Measurements from ENCODE around the gene BIN1. TPM values are rescaled to one million over a fixed set of nuclear protein-coding genes. Genes with fewer than 3 reads are reported as not detected.

Gene BIN1
- polyA plus RNA-seq, 1 donor (not counting 4 experiments of a cell fraction or from before 2014, with no cell fraction given), result 5.4 TPM

GRCh38 chr2:127078666-127079270, 28.2 kb downstream of the BIN1 start:
- Histone ChIP-seq H4K20me1 (ENCODE audit: control insufficient read depth, extremely low read depth, insufficient read depth, low read length) (no peaks in the 10 kb centered on the region), H3K9me3 (ENCODE audit: control insufficient read depth, low read depth, low read length) (no peaks in the 10 kb centered on the region), H3K9ac (ENCODE audit: control insufficient read depth, extremely low read depth, insufficient read depth, low read length) (no peak overlapping the region), H3K36me3 (ENCODE audit: control insufficient read depth in 2 of 2, extremely low read depth in 1 of 2, insufficient read depth in 2 of 2, low read length in 2 of 2) (no peaks in the 10 kb centered on the region), H3K4me2 (ENCODE audit: control insufficient read depth, extremely low read depth, insufficient read depth, low read depth, low read length) (no peak overlapping the region), H3K4me3 (ENCODE audit: control insufficient read depth in 2 of 3, extremely low read depth in 1 of 3, insufficient read depth in 2 of 3, low read depth in 1 of 3, low read length in 3 of 3) (no peak overlapping the region), H3K27ac (ENCODE audit: control insufficient read depth, insufficient read depth, low read length) (no peak overlapping the region), H3K79me2 (ENCODE audit: control insufficient read depth, insufficient read depth, low read length) (no peaks in the 10 kb centered on the region), H3K27me3 (ENCODE audit: control insufficient read depth, extremely low read depth, insufficient read depth, low read length) (no peaks in the 10 kb centered on the region), H3K4me1 (ENCODE audit: control insufficient read depth, extremely low read depth, insufficient read depth, low read length) (peaks cover 5% of the 10 kb centered on the region), H3K9me1 (ENCODE audit: control insufficient read depth, extremely low read depth, insufficient read depth, low read length) (no peaks in the 10 kb centered on the region), H2AFZ (ENCODE audit: control insufficient read depth, low read length) (no peak overlapping the region)
- FAIRE-seq, result no peak
- no peak for DNase-seq (ENCODE audit: low read depth, low spot score)
- TF ChIP-seq EZH2 (IDR thresholded peaks at IDR 0.05; ENCODE audit: low read length) (no peak), CTCF (optimal IDR thresholded peaks at IDR 0.05 in 1 of 3, IDR thresholded peaks at IDR 0.05 in 1 of 3, conservative IDR thresholded peaks at IDR 0.05 in 1 of 3; ENCODE audit: extremely low read depth in 1 of 3, insufficient read depth in 2 of 3, low read length in 3 of 3) (no peak)
- dilution Hi-C loops (cut with MboI; ENCODE audit: extremely low pct_ligation_motif_present, low sequenced_read_pairs), result no loop called here

GRCh38 chr2:127078028-127078427, 28.9 kb downstream of the BIN1 start:
- no peaks in the 10 kb centered on the region for H3K79me2 ChIP-seq (ENCODE audit: control insufficient read depth, insufficient read depth, low read length)
- H4K20me1 ChIP-seq (ENCODE audit: control insufficient read depth, extremely low read depth, insufficient read depth, low read length), result no peaks in the 10 kb centered on the region
- H3K4me2 ChIP-seq (ENCODE audit: control insufficient read depth, extremely low read depth, insufficient read depth, low read depth, low read length), result no peak overlapping the region
- no peaks in the 10 kb centered on the region for H3K9me1 ChIP-seq (ENCODE audit: control insufficient read depth, extremely low read depth, insufficient read depth, low read length)
- FAIRE-seq (no peak), DNase-seq (ENCODE audit: low read depth, low spot score) (no peak)
- H3K9me3 ChIP-seq (ENCODE audit: control insufficient read depth, low read depth, low read length), result no peaks in the 10 kb centered on the region
- H2AFZ ChIP-seq (ENCODE audit: control insufficient read depth, low read length), result no peak overlapping the region
- H3K4me1 ChIP-seq (ENCODE audit: control insufficient read depth, extremely low read depth, insufficient read depth, low read length), result peaks cover 4% of the 10 kb centered on the region
- no peaks in the 10 kb centered on the region for H3K36me3 ChIP-seq (ENCODE audit: control insufficient read depth in 2 of 2, extremely low read depth in 1 of 2, insufficient read depth in 2 of 2, low read length in 2 of 2)
- dilution Hi-C loops (cut with MboI; ENCODE audit: extremely low pct_ligation_motif_present, low sequenced_read_pairs), result no loop called here
- H3K4me3 ChIP-seq (ENCODE audit: control insufficient read depth in 2 of 3, extremely low read depth in 1 of 3, insufficient read depth in 2 of 3, low read depth in 1 of 3, low read length in 3 of 3), result no peak overlapping the region
- no peak for TF ChIP-seq EZH2 (IDR thresholded peaks at IDR 0.05; ENCODE audit: low read length)
- TF ChIP-seq CTCF (optimal IDR thresholded peaks at IDR 0.05 in 1 of 3, IDR thresholded peaks at IDR 0.05 in 1 of 3, conservative IDR thresholded peaks at IDR 0.05 in 1 of 3; ENCODE audit: extremely low read depth in 1 of 3, insufficient read depth in 2 of 3, low read length in 3 of 3), result no peak
- H3K9ac ChIP-seq (ENCODE audit: control insufficient read depth, extremely low read depth, insufficient read depth, low read length), result no peak overlapping the region
- H3K27ac ChIP-seq (ENCODE audit: control insufficient read depth, insufficient read depth, low read length), result no peak overlapping the region
- no peaks in the 10 kb centered on the region for H3K27me3 ChIP-seq (ENCODE audit: control insufficient read depth, extremely low read depth, insufficient read depth, low read length)
